GM19372 (cell line): ENCODE measurements around the gene C20orf144.
A peak's percentile ranks its signal among the peaks of the same experiment; 100 is the strongest.
"Not testable (repeated sequence)": the region's sequence is repeated elsewhere in the genome, so short reads cannot be mapped to it uniquely, and the experiment has no call there.

ENCODE experiments used
- ATAC-seq: cut with Tn5 transposase; IDR thresholded peaks from one replicate; pipeline ENCODE4 v1.9.1; 2021; ENCODE audit warnings: mild to moderate bottlenecking, low read depth, moderate library complexity; ENCODE audit not compliant: unreplicated experiment

Gene C20orf144

DNA sequence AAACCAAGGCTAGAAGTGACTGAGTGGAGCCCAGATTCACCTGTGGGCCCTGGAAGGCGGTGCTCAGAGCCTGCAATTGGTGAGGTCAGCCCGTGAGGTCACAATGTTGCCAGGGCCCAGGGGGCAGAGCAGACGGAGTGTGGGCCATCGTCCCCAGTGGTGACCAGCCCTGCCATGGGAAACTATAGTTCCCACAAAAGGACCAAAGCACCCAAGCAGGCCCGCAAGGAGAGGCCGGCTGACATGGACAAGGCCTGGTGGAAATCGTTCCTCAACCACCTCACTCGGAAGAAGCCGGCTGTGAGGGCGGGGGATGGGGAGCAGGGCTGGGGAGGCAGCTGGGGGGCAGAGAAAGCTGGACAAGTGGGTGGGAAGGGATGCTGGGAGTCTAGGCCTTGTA lies at the start of gene C20orf144:
Gene C20orf144, plus strand, starts transcription at position 156 of the 400 bp plus-strand sequence. Its CDS starts 19 bp downstream, at position 175.
- no peak for ATAC-seq

DNA sequence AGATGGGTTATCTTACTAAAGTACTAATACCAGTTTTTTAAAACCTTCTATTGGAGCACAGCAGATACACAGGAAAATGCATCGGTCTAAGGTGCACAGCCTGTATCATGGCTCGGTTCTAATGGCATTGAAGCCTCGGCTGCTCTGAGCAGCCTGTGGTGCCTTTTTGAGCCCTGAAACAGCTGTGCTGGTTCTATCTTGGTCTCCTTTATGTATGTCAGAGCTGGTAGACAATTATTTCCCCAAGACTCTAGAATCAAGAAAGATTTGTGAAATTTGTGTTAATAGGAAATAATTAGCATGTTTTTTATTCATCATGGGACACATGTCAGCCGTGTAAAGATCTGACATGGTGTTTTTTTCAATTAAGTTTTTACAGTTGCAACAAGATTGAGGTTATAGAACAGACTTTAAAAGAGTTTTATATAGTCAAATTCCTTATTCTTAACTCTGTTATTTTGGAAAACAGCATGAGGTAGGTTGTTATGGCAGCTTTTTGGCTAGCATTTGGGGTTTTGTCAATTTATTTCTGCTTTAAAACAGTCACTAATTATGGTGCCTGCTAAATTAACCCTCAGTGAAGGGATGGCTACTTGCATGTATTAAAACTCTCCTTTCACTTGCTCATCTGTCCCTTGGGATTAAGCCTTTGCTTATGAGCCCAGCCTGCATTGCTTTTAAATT lies 40.3 kb upstream of the C20orf144 start:
- no peak for ATAC-seq

DNA sequence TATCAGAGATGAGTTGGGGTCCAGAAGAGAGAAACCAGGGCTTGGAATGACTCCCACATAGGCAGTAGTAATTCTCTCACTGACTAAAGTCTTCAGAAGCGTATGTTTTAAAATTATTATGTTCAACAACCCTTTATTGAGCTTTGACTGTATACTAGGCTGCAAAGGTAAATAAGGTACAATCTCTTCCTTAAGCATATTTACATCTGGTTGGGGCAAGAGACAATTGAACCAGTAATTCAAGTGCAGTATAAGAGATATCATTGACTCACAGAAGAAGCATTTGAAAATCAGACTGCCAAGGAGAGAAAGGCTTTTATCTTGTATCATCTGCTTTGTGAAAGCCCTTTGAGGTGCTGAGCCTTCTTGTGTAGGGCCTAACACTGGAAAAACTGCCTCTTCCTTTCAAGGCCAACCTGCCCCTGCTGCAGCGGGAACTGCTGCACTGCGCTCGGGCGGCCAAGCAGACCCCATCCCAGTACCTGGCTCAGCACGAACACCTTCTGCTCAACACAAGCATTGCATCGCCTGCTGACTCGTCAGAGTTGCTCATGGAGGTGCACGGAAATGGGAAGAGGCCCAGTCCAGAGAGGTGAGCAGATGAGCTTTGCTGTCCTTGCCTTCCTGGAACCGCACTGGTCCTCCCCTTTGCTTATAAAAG lies 39.3 kb upstream of the C20orf144 start:
- no peak for ATAC-seq

DNA sequence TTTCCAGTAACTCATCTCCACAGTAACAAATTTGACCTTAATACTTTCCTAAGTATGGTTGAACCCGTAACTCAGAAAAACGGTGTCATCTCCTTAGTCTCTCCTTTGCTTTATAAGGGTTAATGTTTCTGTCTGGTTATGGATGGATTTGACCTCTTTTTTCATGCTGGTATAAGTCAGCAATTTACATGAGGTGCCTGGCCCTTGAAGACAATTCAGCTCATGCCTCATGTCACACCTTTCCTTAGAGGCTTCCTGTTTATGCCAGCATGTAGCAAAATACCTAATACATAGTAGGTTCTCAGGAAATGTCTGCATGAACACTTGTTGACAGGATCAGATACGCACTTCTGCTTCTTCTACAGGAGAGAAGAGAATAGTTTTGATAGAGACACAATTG lies 37.7 kb upstream of the C20orf144 start:
- no peak for ATAC-seq

DNA sequence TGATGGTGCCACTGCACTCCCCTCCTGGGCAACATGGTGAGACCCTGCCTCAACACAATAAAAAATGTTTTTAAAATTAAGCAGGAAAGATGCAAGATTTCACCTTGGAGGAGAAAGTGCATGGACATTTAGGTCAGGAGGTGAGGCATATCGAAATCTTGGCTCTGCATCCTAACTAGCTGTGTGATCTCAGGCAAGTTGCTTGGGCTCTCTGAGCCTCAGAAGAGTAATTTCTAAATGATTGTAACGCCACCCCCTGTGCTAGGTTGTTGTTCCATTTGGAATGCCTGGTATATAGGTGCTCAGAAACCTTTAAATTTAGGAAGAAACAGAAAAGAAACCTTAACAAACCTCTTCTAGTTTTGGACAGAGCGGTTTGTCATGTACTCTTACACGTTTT lies 35.9 kb upstream of the C20orf144 start:
- ATAC-seq: no peak

DNA sequence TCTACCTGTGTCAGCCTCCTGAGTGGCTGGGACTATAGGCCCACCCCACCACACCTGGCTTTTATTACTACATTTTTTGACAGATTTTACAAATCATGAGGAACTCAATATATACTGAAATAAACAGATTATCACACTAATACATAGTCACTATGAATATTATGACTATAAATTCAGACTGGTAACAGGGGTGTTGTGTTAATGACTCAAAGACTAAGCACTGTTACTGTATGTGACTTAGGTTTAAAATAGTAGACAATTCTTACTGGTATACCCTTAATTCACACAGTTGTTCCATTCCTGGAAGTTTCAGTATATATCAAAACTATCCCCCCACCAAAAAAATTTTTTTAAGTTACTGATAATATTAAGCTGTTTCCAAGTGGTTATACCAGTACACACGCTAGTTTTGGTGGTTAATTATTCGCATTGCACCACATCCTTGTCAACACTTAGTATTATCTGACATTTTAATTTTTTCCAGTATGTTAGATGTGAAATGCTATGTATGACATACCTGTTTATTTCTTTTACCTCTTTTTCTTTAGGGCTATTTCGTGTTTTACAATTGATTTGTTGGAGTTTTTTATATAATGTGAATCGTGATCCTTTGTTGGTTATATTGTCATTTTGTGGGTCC lies 34.4 kb upstream of the C20orf144 start:
- ATAC-seq: no peak

DNA sequence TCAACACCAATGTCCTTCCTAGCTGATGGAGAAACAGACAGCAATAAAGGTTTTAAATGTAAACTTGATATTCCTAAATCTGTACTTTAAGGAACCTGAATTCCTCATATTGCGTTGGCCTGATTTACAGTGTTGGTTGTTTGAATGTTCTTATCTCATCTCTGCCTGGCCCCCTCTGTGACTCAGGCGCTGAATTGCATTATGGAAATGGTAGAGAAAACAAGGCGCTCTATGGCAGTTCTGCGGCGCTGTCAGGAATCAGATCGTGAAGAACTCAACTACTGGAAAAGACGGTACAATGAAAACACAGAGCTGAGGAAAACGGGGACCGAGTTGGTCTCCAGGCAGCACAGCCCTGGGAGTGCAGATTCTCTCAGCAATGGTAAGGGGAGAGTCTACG lies 32.6 kb upstream of the C20orf144 start:
- ATAC-seq: no peak

DNA sequence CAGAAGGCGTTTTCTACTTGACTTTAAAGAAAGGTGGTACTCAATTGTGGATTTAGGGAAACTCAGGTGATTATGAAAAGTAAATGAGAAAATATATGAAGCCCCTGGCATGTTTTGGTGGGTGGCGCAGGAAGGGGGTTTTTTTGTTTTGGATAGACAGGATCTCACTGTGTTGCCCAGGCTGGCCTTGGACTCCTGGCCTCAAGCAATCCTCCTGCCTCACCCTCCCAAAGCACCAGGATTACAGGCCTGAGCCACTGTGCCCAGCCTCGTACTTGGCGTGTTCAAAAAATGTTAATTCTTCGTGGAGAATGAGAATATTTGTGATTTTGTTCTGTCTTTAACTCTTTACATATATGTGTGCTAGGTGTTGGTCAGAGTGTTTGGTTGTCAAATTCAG lies 32.1 kb upstream of the C20orf144 start:
- ATAC-seq: no peak

DNA sequence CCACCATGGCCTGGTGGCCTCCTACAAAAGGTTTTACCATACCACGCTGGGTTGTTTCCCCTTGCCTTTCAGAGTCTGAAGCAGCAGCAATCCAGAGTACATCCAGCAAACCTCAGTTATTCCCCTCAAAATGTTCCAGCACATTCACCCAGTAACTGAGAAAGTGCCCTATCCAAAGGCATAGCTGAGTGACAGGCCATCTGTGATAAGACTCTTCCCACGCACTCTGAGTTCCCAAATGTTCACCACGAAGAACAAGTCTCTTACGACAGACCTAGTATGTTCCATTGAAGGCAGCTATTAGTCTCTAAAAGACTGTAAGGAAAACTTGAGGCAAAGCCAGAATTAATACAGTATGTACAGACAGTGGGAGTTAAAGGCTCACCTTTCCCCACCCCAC lies 31.6 kb upstream of the C20orf144 start:
- ATAC-seq: no peak

DNA sequence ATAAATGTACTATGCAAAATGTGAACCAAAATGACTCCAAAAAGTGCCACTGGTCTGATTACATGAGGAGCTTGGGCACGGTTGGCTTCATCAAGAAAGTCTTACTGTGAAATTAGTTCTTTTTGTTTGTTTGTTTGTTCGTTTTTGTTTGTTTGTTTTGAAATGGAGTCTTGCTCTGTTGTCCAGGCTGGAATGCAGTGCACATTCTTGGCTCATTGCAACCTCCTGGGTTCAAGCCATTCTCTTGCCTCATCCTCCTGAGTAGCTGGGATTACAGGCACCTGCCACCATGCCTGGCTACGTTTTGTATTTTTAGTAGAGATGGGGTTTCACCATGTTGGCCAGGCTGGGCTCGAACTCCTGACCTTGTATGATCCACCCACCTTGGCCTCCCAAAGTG lies 30.2 kb upstream of the C20orf144 start:
- ATAC-seq: not testable (repeated sequence)

DNA sequence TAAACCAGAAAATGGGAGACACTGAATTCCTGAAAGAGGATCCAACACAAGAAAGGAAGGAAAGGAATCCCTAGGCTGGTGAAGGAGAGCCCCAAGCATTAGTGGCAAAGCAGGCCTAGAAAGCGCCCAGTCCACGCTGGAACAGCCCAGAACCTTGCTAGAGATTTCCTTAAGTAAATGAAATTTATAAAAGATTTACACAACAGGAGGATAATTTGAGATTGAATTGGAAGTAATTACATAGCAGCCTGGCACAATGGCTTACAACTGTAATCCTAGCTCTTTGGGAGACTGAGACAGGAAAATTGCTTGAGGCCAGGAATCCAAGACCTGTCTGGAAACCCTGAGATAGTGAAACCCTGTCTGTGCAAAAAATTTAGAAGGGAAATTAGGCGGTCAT lies 26.8 kb upstream of the C20orf144 start:
- ATAC-seq: no peak

DNA sequence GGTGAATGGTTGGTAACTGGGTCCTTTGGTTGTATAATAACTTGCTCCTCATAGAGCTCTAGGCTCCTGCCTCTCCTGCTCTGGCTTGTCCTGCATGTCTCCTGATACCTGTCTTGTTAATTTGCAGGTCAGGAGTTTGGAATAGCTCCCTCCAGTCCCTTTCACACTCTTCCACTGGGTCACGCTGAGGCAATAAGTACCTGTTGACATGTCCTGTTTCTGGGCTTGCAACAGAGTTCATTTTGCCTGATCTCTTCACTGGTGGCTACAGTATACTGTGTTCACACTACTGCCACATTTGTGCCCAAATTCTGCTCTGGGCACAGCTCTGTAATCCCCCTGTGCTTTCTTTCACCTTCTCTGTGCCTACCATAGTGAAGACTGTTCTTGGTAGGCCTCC lies 25.4 kb upstream of the C20orf144 start:
- no peak for ATAC-seq

DNA sequence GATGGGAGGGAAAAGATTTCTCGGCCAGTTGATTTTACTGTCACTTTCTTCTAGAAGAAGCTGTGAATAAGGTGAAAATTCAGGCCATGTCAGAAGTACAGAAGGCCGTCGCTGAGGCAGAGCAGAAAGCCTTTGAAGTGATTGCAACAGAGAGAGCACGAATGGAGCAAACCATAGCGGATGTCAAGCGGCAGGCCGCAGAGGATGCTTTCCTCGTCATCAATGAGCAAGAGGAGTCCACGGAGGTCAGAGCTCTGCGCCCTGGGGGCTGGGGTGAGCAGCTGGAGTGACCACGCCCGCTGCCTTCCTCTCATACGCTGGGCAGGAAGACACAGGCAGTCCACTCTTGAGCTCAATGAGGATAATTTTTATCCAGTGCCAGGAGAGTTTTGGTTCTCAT lies 21.8 kb upstream of the C20orf144 start:
- ATAC-seq: no peak

DNA sequence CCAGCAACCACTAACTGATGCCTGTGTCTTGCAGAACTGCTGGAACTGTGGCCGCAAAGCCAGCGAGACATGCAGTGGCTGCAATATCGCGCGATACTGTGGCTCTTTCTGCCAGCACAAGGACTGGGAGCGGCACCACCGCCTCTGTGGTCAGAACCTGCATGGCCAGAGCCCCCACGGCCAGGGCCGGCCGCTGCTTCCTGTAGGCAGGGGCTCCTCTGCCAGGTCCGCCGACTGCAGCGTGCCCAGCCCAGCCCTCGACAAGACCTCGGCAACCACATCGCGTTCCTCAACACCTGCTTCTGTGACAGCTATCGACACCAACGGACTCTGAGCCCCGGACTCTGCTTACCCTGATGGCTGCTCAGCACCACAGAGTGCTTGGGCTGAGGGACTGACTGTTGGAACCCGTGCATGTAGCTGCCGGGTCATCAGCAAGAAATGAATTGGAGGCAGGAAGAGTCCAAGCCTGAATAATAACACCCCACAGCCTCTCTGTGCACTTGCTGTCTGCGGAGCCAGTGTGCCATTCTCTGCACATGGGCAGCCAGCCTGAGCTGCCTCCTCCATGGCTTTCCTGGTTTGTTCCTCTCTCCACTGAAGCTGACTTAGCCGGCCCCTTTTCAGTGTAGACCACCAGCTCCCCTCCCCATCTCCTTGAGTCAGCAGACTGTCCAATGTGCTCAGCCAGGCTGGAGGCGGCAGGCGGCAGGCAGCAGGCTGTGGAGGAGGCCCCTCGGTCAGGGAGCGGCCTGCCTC lies 17.6 kb upstream of the C20orf144 start:
- no peak for ATAC-seq

DNA sequence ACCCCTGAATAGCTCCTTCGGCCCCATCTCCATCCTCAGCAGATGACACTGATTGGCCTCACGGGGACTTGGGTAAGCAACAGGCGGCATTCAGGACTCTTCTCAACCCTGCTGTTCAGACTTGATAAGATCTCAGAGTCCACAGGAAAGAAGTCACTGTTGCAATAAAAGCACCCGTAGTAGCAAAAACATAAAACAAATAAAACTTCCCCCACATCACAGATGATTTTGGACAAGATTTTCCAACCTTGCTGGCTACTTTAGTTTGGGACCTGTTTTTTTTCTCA lies 17.1 kb upstream of the C20orf144 start:
- ATAC-seq: no peak

DNA sequence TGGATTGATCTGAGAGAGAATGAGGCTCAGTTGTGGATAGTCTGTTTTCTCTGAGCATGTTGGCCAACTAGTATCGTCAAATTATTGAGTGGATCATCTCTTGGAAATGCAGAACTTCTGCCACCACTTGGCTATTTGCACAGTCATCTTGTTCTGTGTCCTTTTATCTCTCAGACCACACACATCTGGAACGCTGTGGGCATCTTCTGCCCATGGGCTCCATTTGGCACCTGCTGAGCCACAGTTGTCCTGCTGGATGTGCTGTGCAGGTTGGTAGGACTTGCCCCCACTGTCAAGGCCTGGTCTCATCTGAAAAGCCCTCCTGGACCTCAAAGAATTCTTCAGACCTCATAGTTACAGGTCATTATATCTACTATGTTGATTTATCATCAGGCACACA lies 16.7 kb upstream of the C20orf144 start:
- ATAC-seq: no peak

DNA sequence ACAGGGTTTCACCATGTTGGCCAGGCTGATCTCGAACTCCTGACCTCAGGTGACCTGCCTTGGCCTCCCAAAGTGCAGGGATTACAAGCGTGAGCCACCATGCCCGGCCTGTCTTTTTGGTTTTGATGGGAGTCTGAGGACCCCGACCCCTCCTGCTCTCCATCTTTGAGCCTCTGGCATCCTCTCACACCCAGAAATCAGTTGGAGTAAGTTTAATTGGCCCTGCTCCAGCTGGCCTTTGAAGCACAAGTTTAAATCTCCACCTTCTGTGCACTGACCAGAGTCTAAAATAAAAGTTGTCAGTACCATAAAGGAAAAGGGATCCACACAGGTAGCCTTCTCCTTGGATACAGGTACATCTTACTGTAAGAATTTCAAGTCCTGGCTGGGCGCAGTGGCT lies 15.9 kb upstream of the C20orf144 start:
- ATAC-seq: no peak

DNA sequence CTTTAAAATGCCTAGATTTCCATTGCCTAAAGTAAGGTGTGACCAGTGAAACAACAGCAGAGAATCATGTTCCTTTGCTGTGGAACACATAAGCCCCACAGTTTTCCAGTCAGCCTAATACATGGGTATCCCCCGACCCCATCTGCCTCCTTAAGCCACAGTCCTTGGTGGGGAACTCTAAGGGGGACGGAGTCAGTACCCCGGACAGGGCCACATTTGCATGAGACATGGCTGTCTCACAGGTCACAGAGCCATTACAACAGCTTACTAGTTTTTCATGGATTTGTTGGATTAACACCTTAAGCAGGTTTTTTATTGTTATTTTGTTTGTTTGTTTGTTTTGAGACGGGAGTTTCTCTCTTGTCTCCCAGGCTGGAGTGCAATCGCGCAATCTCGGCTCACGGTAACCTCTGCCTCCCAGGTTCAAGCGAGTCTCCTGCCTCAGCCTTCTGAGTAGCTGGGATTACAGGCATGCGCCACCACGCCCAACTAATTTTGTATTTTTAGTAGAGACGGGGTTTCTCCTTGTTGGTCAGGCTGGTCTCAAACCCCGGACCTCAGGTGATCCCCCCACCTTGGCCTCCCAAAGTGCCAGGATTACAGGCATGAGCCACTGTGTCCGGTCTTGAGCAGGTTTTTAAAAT lies 15.0 kb upstream of the C20orf144 start:
- not testable (repeated sequence) for ATAC-seq

DNA sequence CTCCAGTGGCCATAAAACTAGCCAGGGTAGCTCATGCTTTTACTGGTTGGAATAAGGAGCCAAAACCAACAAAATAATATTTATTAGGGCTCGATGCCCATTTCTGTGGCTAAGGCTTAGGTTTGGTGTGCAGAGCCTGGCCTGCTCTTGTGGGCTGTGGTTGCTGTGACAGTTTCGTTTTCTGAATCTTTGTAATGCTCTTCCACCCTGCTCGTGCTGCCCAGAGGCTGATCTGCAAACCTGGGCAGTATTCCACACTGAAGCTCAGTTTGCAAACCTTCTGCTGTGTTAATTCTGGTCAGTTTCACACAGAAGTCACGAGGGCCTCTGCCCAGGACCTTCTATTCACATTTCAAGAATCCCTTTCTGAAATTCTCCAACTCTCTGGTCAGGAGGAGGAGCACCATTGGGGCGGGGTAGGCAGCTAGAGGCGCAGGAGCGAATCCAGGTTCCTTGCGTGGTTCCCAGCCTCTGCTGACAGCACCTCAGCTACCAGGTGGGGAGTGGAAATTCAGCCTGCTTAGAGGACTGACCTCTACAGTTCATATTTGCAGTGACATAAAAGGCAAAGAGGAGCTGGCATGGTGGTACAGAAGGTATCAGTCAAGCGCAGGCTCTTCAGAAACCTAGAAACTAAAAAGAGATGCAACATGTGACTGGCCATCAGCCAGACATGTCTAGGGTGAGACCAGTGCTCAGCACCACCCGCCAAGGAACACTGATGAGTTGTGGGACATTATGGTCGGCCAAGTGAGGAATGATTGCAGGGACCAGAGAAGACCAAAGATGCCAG lies 14.3 kb upstream of the C20orf144 start:
- ATAC-seq: peak; percentile 54

DNA sequence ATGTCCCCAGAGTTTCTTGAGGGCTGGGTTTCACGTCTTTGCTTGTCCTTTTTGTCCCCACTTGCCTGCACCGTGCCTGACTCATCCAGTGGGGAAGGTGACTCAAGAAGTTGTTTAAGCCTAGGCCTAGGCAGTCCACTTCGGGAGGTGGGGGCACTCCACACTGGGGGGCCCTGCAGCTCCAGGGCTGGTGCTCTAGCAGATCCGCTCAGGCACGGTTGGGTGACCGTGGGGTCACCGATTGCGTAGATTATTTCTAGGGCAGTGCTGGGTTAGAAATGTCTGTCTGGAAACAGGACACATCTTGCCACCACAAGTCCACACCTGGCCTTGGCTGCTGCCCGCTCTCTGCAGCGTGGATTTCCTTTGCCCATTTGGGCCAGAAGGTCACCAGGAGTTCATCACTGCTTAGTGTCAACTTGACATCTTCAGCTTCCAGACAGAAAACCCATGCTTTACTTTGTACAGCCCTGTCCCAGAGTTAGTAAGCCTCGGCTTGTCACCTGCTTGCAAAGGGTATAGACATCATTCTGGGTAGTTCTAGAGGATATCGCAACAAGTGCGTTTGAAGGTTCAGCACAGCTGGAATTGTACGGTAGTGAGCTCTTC lies 13.6 kb upstream of the C20orf144 start:
- no peak for ATAC-seq
